H1 (cell line): ENCODE data around the gene JAG2. TPM values are rescaled to one million over a fixed set of nuclear protein-coding genes. Genes with fewer than 3 reads are reported as not detected.

ENCODE experiments used
- CTCF ChIA-PET: fragments of 300-600 bp; sonication (Branson Sonifier 250); formaldehyde crosslinking; loops from one replicate; lab custom pipeline; 2021; ENCODE audit not compliant: partially characterized antibody; lab: Charles Lee
- POLR2A ChIA-PET: fragments of 300-600 bp; sonication (Branson Sonifier 250); formaldehyde crosslinking; loops from one replicate; lab custom pipeline; 2021; ENCODE audit warnings: inconsistent platforms; ENCODE audit not compliant: partially characterized antibody; lab: Charles Lee
- DNase-seq, 2 experiments: peaks; one replicate each; pipeline versions ENCODE4 v3.0.0 to v3.0.0-alpha.2; 2010 to 2022; ENCODE audit warnings: low spot score in 2 of 2, low read depth in 1 of 2, mixed read lengths in 1 of 2
- FAIRE-seq: peaks from 2 replicates; lab custom pipeline; 2011; peaks lifted over from hg19 to GRCh38; lab: Jason Lieb, UNC
- H2AFZ ChIP-seq: 2 replicates; pipeline ENCODE4 v1.8.1; 2012; ENCODE audit warnings: low read length, inconsistent platforms
- H2AK5ac ChIP-seq: 2 replicates; pipeline ENCODE4 v1.6.1; 2013; ENCODE audit warnings: low read depth, low read length
- H2BK120ac ChIP-seq: replicated peaks from 2 replicates; pipeline ENCODE3; 2013; ENCODE audit warnings: low read depth, low read length, inconsistent platforms
- H2BK12ac ChIP-seq: 2 replicates; pipeline ENCODE4 v1.6.1; 2013; ENCODE audit warnings: low read depth, low read length
- H2BK15ac ChIP-seq: 2 replicates; pipeline ENCODE4 v1.6.1; 2013; ENCODE audit warnings: low read length
- H2BK20ac ChIP-seq: 2 replicates; pipeline ENCODE4 v1.6.1; 2013; ENCODE audit warnings: low read length
- H2BK5ac ChIP-seq: 2 replicates; pipeline ENCODE4 v1.6.1; 2013; ENCODE audit warnings: low read depth, low read length
- H3K14ac ChIP-seq: 2 replicates; pipeline ENCODE4 v1.6.1; 2013; ENCODE audit warnings: inconsistent platforms; ENCODE audit not compliant: insufficient read length
- H3K18ac ChIP-seq: 2 replicates; pipeline ENCODE4 v1.6.1; 2013; ENCODE audit warnings: low read length; ENCODE audit errors: extremely low read depth
- H3K23ac ChIP-seq: 2 replicates; pipeline ENCODE4 v1.6.1; 2013; ENCODE audit warnings: inconsistent platforms; ENCODE audit not compliant: insufficient read length
- H3K23me2 ChIP-seq: 2 replicates; pipeline ENCODE4 v1.6.1; 2013; ENCODE audit warnings: low read depth, low read length
- H3K27ac ChIP-seq: 2 replicates; pipeline ENCODE4 v1.6.1; 2011; ENCODE audit warnings: low read depth, low read length, inconsistent platforms
- H3K27me3 ChIP-seq, 4 experiments: replicated peaks in 1 of 4; 1 replicate in 1 of 4; 2 replicates in 3 of 4; pipeline versions ENCODE4 v1.6.1 to v1.8.1; 2011 to 2013; ENCODE audit warnings: low read length in 3 of 4, mild to moderate bottlenecking in 3 of 4, inconsistent platforms in 2 of 4, mixed read lengths in 2 of 4, moderate library complexity in 1 of 4; ENCODE audit not compliant: control insufficient read depth in 3 of 4, insufficient read depth in 3 of 4; ENCODE audit errors: extremely low read depth in 1 of 4
- H3K36me3 ChIP-seq, 4 experiments: 2 replicates each; pipeline versions ENCODE4 v1.6.1 to v1.8.1; 2011 to 2013; ENCODE audit warnings: mild to moderate bottlenecking in 4 of 4, low read length in 3 of 4, moderate library complexity in 2 of 4, control low read depth in 1 of 4, inconsistent platforms in 1 of 4; ENCODE audit not compliant: insufficient read depth in 4 of 4, control insufficient read depth in 2 of 4
- H3K4ac ChIP-seq: replicated peaks from 2 replicates; pipeline ENCODE3; 2013; ENCODE audit warnings: low read length, low read depth, mixed read lengths, inconsistent platforms; ENCODE audit not compliant: insufficient read length
- H3K4me1 ChIP-seq, 4 experiments: replicated peaks in 1 of 4; 1 replicate in 1 of 4; 2 replicates in 3 of 4; pipeline versions ENCODE4 v1.6.1 to v1.8.1; 2011 to 2013; ENCODE audit warnings: low read length in 3 of 4, inconsistent platforms in 2 of 4, mixed read lengths in 1 of 4; ENCODE audit not compliant: insufficient read depth in 4 of 4, control insufficient read depth in 3 of 4
- H3K4me2 ChIP-seq, 2 experiments: 2 replicates each; pipeline versions ENCODE4 v1.6.1 to v1.8.1; 2011 to 2013; ENCODE audit warnings: low read depth in 2 of 2, low read length in 2 of 2, control low read depth in 1 of 2, inconsistent platforms in 1 of 2, mild to moderate bottlenecking in 1 of 2; ENCODE audit not compliant: insufficient read depth in 1 of 2
- H3K4me3 ChIP-seq, 4 experiments: fragments of 200-600, 300-600 bp in 1 of 4; sonication (generic), shearing (Covaris generic), sonication (Bioruptor Twin) in 1 of 4; 2 replicates each; pipeline versions ENCODE4 v1.5.1 to v1.8.1; 2011 to 2016; ENCODE audit warnings: low read length in 4 of 4, low read depth in 3 of 4, control low read depth in 2 of 4, inconsistent platforms in 2 of 4, mild to moderate bottlenecking in 2 of 4, mixed read lengths in 1 of 4, moderate library complexity in 1 of 4; ENCODE audit not compliant: insufficient read depth in 2 of 4; ENCODE audit errors: extremely low read depth in 1 of 4
- H3K56ac ChIP-seq: replicated peaks from 2 replicates; pipeline ENCODE3; 2013; ENCODE audit warnings: low read depth, mild to moderate bottlenecking, mixed read lengths, low read length, inconsistent platforms; ENCODE audit not compliant: insufficient read length
- H3K79me1 ChIP-seq: 2 replicates; pipeline ENCODE4 v1.6.1; 2013; ENCODE audit warnings: low read depth, low read length, control low read depth
- H3K79me2 ChIP-seq, 2 experiments: 2 replicates each; pipeline versions ENCODE4 v1.6.1 to v1.8.1; 2012 to 2013; ENCODE audit warnings: low read length in 2 of 2, mild to moderate bottlenecking in 2 of 2, inconsistent platforms in 1 of 2; ENCODE audit not compliant: insufficient read depth in 2 of 2, control insufficient read depth in 1 of 2
- H3K9ac ChIP-seq, 4 experiments: replicated peaks in 1 of 4; 1 replicate in 1 of 4; 2 replicates in 3 of 4; pipeline versions ENCODE4 v1.6.1 to v1.8.1; 2011 to 2013; ENCODE audit warnings: low read depth in 3 of 4, low read length in 3 of 4, control low read depth in 2 of 4, mild to moderate bottlenecking in 2 of 4, moderate library complexity in 2 of 4, inconsistent platforms in 1 of 4; ENCODE audit errors: extremely low read depth in 1 of 4
- H3K9me3 ChIP-seq, 2 experiments: 2 replicates each; pipeline versions ENCODE4 v1.6.1 to v1.8.1; 2012 to 2013; ENCODE audit warnings: mild to moderate bottlenecking in 2 of 2, moderate library complexity in 2 of 2, control low read depth in 1 of 2, inconsistent platforms in 1 of 2, low read depth in 1 of 2, low read length in 1 of 2, mixed read lengths in 1 of 2; ENCODE audit not compliant: insufficient read depth in 2 of 2
- H4K20me1 ChIP-seq, 2 experiments: replicated peaks in 1 of 2; 2 replicates each; pipeline versions ENCODE3 to v1.8.1; 2011 to 2013; ENCODE audit warnings: inconsistent platforms in 2 of 2, low read length in 2 of 2, mild to moderate bottlenecking in 1 of 2; ENCODE audit not compliant: insufficient read depth in 2 of 2, control insufficient read depth in 1 of 2
- H4K5ac ChIP-seq: 2 replicates; pipeline ENCODE4 v1.6.1; 2013; ENCODE audit warnings: low read length, low read depth, mixed read lengths, inconsistent platforms; ENCODE audit not compliant: insufficient read length
- H4K8ac ChIP-seq: 2 replicates; pipeline ENCODE4 v1.8.0; 2013; ENCODE audit warnings: mild to moderate bottlenecking, moderate library complexity, low read length, inconsistent platforms; ENCODE audit not compliant: insufficient read depth; ENCODE audit errors: extremely low read depth
- H4K91ac ChIP-seq: replicated peaks from 2 replicates; pipeline ENCODE3; 2013; ENCODE audit warnings: low read length, mixed read lengths, inconsistent platforms; ENCODE audit not compliant: insufficient read length
- EP300 ChIP-seq, 2 experiments: IDR thresholded peaks; 1 replicate in 1 of 2; 2 replicates in 1 of 2; pipeline ENCODE4 v1.6.1; 2011 to 2012; ENCODE audit warnings: low read depth in 2 of 2, low read length in 2 of 2, mild to moderate bottlenecking in 2 of 2, borderline replicate concordance in 1 of 2, inconsistent platforms in 1 of 2, moderate library complexity in 1 of 2
- EZH2 ChIP-seq: fragments of 200-600 bp; sonication (generic); IDR thresholded peaks from 2 replicates; pipeline ENCODE4 v1.7.1; 2012; ENCODE audit warnings: low read depth, mild to moderate bottlenecking, moderate library complexity, low read length, inconsistent platforms; ENCODE audit not compliant: severe bottlenecking
- NANOG ChIP-seq: IDR thresholded peaks from 2 replicates; pipeline ENCODE4 v1.6.1; 2011; ENCODE audit warnings: low read length, low read depth, mild to moderate bottlenecking, inconsistent platforms; ENCODE audit not compliant: insufficient read depth, poor library complexity, severe bottlenecking
- SIRT6 ChIP-seq: IDR thresholded peaks from one replicate; pipeline ENCODE4 v1.7.1; 2012; ENCODE audit warnings: low read length, inconsistent platforms
- whole genome bisulfite sequencing, 2 experiments: shearing (Covaris generic) in 1 of 2; methylation state at CpG; one replicate each; pipeline versions ENCODE4 v1.1.6 to v1.1.7; 2013 to 2015; ENCODE audit warnings: low lambda C conversion rate in 2 of 2, mixed read lengths in 2 of 2, inconsistent platforms in 1 of 2, low coverage in 1 of 2, missing lambda C conversion rate in 1 of 2; ENCODE audit not compliant: insufficient replicate concordance in 2 of 2, insufficient coverage in 1 of 2, insufficient read length in 1 of 2; ENCODE audit errors: extremely low coverage in 1 of 2, missing lambda C conversion rate in 1 of 2; 5-methylcytosine and 5-hydroxymethylcytosine counted together
- polyA plus RNA-seq, 7 experiments: library from polyadenylated mRNA; depleted of rRNA in 3 of 7; stranded (reverse) in 5 of 7; unstranded in 2 of 7; fragments of >200 nt in 5 of 7; fragments of 200-250 nt in 2 of 7; gene quantifications; 1 replicate in 5 of 7; 2 replicates in 1 of 7; 4 replicates in 1 of 7; pipeline versions ENCODE4 v1.2.1 to v1.2.3, GENCODE V29; 2011 to 2013; ENCODE audit warnings: missing spikeins in 2 of 7, mixed read lengths in 2 of 7
- total RNA-seq: library from RNA; stranded (reverse); fragmentation: NEBNext Ultra II Directional; extraction: Animal tissue kit (Norgen Biotek cat#: 25700); gene quantifications from 2 replicates; pipeline ENCODE4 v1.2.1, GENCODE V29; 2021

The JAG2 gene
- total and polyA plus RNA-seq, 2 of the 8 experiments (the other 6 are each of a cell fraction or from before 2014, with no cell fraction given), result 2.8 to 6.2 TPM

- Histone ChIP-seq H3K4me2 (no peak overlapping the region), H3K23ac (no peak overlapping the region), H4K91ac (no peak overlapping the region), H3K36me3 (no peaks in the 10 kb centered on the region), H3K79me2 (no peaks in the 10 kb centered on the region), H3K9me3 (no peaks in the 10 kb centered on the region), H3K4ac (no peak overlapping the region), H3K79me1 (no peaks in the 10 kb centered on the region; the same call in 1 of the 2 replicates), H3K56ac (no peak overlapping the region), H3K9ac (no peak overlapping the region), H2AK5ac (no peak overlapping the region), H3K4me1 (peaks cover 0 to 4% (median 1%) of the 10 kb centered on the region in 4 experiments; a peak in 1 of 7 replicates), H2BK120ac (no peak overlapping the region), H2BK5ac (no peak overlapping the region), H3K27ac (no peak overlapping the region), H2AFZ (no peak overlapping the region), H3K4me3 (no peak overlapping the region), H3K27me3 (peaks cover 0 to 10% (median 8%) of the 10 kb centered on the region in 4 experiments; a peak in 4 of 7 replicates), H3K14ac (no peak overlapping the region), H3K18ac (no peak overlapping the region), H2BK20ac (no peak overlapping the region), H4K20me1 (peaks cover 5 to 12% of the 10 kb centered on the region in 2 experiments), H2BK12ac (no peak overlapping the region), H3K23me2 (peaks cover 3% of the 10 kb centered on the region; the same call in 1 of the 2 replicates), H4K8ac (no peak overlapping the region), H2BK15ac (0 out of 2 replicates have a peak overlapping the region, but pooled peaks have one; percentile 29), H4K5ac (no peak overlapping the region)
- DNase-seq (no peak), FAIRE-seq (no peak)
- ChIA-PET CTCF (interaction anchor here (0.7 to 2.4 kb wide), 12 partner anchors 9 to 302 kb away, joined by 3 to 12 read pairs (median 4); partner anchors contain the start of gene GPR132), POLR2A (interaction anchor here (0.6 to 2.3 kb wide), 2 partner anchors 10 to 166 kb away, joined by 3 to 6 read pairs; partner anchors contain the start of gene JAG2)
- WGBS, 2 experiments, result 92% methylated on average over 13 of the region's 13 CpGs; no CpG with 5 or more reads in 1 of the 2 experiments
- no peak for TF ChIP-seq EP300 (IDR thresholded peaks at IDR 0.05; ENCODE audit: borderline replicate concordance in 1 of 2, low read depth in 2 of 2, low read length in 2 of 2)
- no peak for TF ChIP-seq NANOG
- no peak for TF ChIP-seq EZH2
- no peak for TF ChIP-seq SIRT6
These were observed 10.6 kb upstream of the JAG2 start for GRCh38 chr14:105179191-105179590.
